Neural progenitor cell (in vitro differentiated cells): ENCODE measurements around the gene MTX1. TPM values are rescaled to one million over a fixed set of nuclear protein-coding genes. Genes with fewer than 3 reads are reported as not detected.
A peak's percentile ranks its signal among the peaks of the same experiment; 100 is the strongest.

Source experiments
- DNase-seq: peaks from one replicate; pipeline ENCODE4 v3.0.0-alpha.2; 2016; ENCODE audit warnings: low spot score
- H2AFZ ChIP-seq: fragments of 200-600 bp; sonication (generic); replicated peaks from 2 replicates; pipeline ENCODE4 v1.6.1; 2016; ENCODE audit warnings: antibody characterized with exemption
- H3F3A ChIP-seq: fragments of 200-600 bp; sonication (generic); 2 replicates; pipeline ENCODE4 v1.6.1; 2016; ENCODE audit warnings: antibody characterized with exemption, low read depth
- H3K27ac ChIP-seq: fragments of 200-600 bp; sonication (generic); 2 replicates; pipeline ENCODE4 v1.5.1; 2016; ENCODE audit warnings: mild to moderate bottlenecking
- H3K27me3 ChIP-seq: fragments of 200-600 bp; sonication (generic); 2 replicates; pipeline ENCODE4 v1.6.1; 2016; ENCODE audit warnings: mild to moderate bottlenecking, moderate library complexity
- H3K36me3 ChIP-seq: fragments of 200-600 bp; sonication (generic); 2 replicates; pipeline ENCODE4 v1.5.1; 2016
- H3K4me1 ChIP-seq: fragments of 200-600 bp; sonication (generic); 2 replicates; pipeline ENCODE4 v1.6.1; 2016; ENCODE audit warnings: mixed run types
- H3K4me2 ChIP-seq: fragments of 200-600 bp; sonication (generic); 2 replicates; pipeline ENCODE4 v1.6.1; 2016
- H3K4me3 ChIP-seq: fragments of 200-600 bp; sonication (generic); 2 replicates; pipeline ENCODE4 v1.5.1; 2016
- H3K79me2 ChIP-seq: fragments of 200-600 bp; sonication (generic); 2 replicates; pipeline ENCODE4 v1.6.1; 2016; ENCODE audit warnings: low read depth
- H3K9ac ChIP-seq: fragments of 200-600 bp; sonication (generic); 2 replicates; pipeline ENCODE4 v1.6.1; 2016
- H3K9me3 ChIP-seq: fragments of 200-600 bp; sonication (generic); 2 replicates; pipeline ENCODE4 v1.5.1; 2016; ENCODE audit warnings: low read depth
- H4K20me1 ChIP-seq: fragments of 200-600 bp; sonication (generic); 2 replicates; pipeline ENCODE4 v1.6.1; 2016; ENCODE audit warnings: low read depth
- H3K27ac Mint-ChIP-seq: 3 replicates; pipeline ENCODE4 v1.8.0; 2021; ENCODE audit warnings: mixed read lengths
- H3K27me3 Mint-ChIP-seq: 2 replicates; pipeline ENCODE4 v1.8.0; 2022; ENCODE audit warnings: low read depth, mild to moderate bottlenecking, inconsistent platforms, moderate library complexity, mixed read lengths; ENCODE audit not compliant: insufficient read depth
- H3K36me3 Mint-ChIP-seq: 3 replicates; pipeline ENCODE4 v1.8.0; 2021; ENCODE audit warnings: mixed read lengths
- H3K4me1 Mint-ChIP-seq: 3 replicates; pipeline ENCODE4 v1.8.0; 2021; ENCODE audit warnings: mixed read lengths
- H3K4me3 Mint-ChIP-seq: 3 replicates; pipeline ENCODE4 v1.8.0; 2021; ENCODE audit warnings: mild to moderate bottlenecking, moderate library complexity, mixed read lengths
- H3K9me3 Mint-ChIP-seq: 3 replicates; pipeline ENCODE4 v1.8.0; 2020; ENCODE audit warnings: mixed read lengths
- CTCF ChIP-seq: fragments of 200-600 bp; sonication (generic); IDR thresholded peaks from 2 replicates; pipeline ENCODE4 v1.5.1; 2017; ENCODE audit warnings: antibody characterized with exemption, mild to moderate bottlenecking
- EZH2 ChIP-seq: fragments of 200-600 bp; sonication (generic); IDR thresholded peaks from 2 replicates; pipeline ENCODE4 v1.6.1; 2017; ENCODE audit warnings: antibody characterized with exemption, mild to moderate bottlenecking, moderate library complexity
- EZH2phosphoT487 ChIP-seq: fragments of 200-600 bp; sonication (generic); IDR thresholded peaks from 2 replicates; pipeline ENCODE4 v1.6.1; 2017; ENCODE audit warnings: antibody characterized with exemption
- total RNA-seq: library from RNA; depleted of rRNA; stranded (reverse); fragments of >200 nt; gene quantifications from 2 replicates; pipeline ENCODE4 v1.2.3, GENCODE V29; 2015; ENCODE audit warnings: low replicate concordance

MTX1 gene
- total RNA-seq, 1 donor from 2014 or later, result 25.6 TPM

- peaks cover 86% of the 10 kb centered on the region for H3F3A ChIP-seq
- H3K36me3 Mint-ChIP-seq, result peaks cover 58% of the 10 kb centered on the region
- H3K4me1 Mint-ChIP-seq, result peaks cover 63% of the 10 kb centered on the region
- H3K27ac ChIP-seq, result peak overlapping the region; percentile 1
- no peak overlapping the region for H3K4me3 ChIP-seq
- H3K4me3 Mint-ChIP-seq, result peak overlapping the region; percentile 99
- H3K36me3 ChIP-seq, result no peaks in the 10 kb centered on the region
- H3K79me2 ChIP-seq, result peaks cover 52% of the 10 kb centered on the region
- peak overlapping the region; percentile 100 for H3K4me2 ChIP-seq
- peaks cover 32% of the 10 kb centered on the region for H3K27me3 Mint-ChIP-seq
- no peak for TF ChIP-seq EZH2phosphoT487
- TF ChIP-seq CTCF, result no peak
- H3K9me3 Mint-ChIP-seq, result peaks cover 2% of the 10 kb centered on the region
- H3K27me3 ChIP-seq, result no peaks in the 10 kb centered on the region
- DNase-seq, result no peak
- peak overlapping the region; percentile 87 for H3K27ac Mint-ChIP-seq
- H3K4me1 ChIP-seq, result peaks cover 21% of the 10 kb centered on the region
- no peak overlapping the region for H3K9ac ChIP-seq
- H4K20me1 ChIP-seq, result peaks cover 59% of the 10 kb centered on the region
- H3K9me3 ChIP-seq, result no peaks in the 10 kb centered on the region
- no peak overlapping the region for H2AFZ ChIP-seq
Observed at GRCh38 chr1:155197901-155198546, 10.5 kb upstream of the MTX1 start.

DNA sequence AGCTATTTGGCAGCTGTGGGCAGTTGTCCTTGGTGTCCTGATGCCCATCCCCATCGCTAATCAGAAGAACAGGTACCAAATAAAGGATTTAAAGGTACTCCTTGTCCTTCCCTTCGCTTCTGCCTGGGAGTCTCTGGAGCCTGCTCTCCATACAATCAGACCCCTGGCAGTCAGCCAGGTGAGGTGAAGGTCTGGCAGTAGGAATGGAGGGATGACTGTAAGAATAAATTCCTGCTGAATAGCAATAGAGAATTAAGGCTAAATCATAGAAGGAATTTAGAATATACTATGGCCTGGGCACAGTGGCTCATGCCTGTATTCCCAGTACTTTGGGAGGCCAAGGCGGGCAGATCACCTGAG is 10.0 kb upstream of the MTX1 start:
- H3K9me3 Mint-ChIP-seq, result peaks cover 2% of the 10 kb centered on the region
- no peak overlapping the region for H3K27ac Mint-ChIP-seq

DNA sequence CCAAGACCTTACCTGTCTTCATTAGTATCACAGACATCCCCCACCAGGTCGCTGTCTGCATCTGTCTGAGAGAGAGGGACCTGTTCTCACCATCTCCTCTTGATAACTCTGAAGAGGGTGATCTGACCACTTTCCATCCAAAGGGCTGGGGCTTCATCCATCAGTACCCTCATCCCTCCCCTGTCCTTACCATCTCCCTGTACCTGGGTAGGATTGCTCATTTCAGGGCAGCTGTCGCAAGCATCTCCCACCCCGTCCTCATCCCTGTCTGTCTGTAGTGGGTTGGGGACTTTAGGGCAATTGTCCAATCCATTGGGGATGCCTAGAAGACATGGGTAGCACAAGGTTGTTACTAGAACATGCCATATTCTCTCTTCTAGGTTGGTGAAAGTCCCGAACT is 8.7 kb upstream of the MTX1 start:
- H3K27me3 Mint-ChIP-seq, result peaks cover 27% of the 10 kb centered on the region
- H3K36me3 Mint-ChIP-seq, result peaks cover 65% of the 10 kb centered on the region
- H2AFZ ChIP-seq, result no peak overlapping the region
- no peaks in the 10 kb centered on the region for H3K27me3 ChIP-seq
- peak overlapping the region; percentile 78 for H3K27ac ChIP-seq
- no peaks in the 10 kb centered on the region for H3K9me3 ChIP-seq
- peaks cover 2% of the 10 kb centered on the region for H3K9me3 Mint-ChIP-seq
- no peak overlapping the region for H3K4me2 ChIP-seq
- H3K4me1 ChIP-seq, result peaks cover 18% of the 10 kb centered on the region
- TF ChIP-seq CTCF (no peak), EZH2phosphoT487 (no peak), EZH2 (no peak)
- peaks cover 89% of the 10 kb centered on the region for H3F3A ChIP-seq
- peaks cover 52% of the 10 kb centered on the region for H3K79me2 ChIP-seq
- no peaks in the 10 kb centered on the region for H3K36me3 ChIP-seq
- DNase-seq, result no peak
- no peak overlapping the region for H3K9ac ChIP-seq
- H3K4me1 Mint-ChIP-seq, result peaks cover 54% of the 10 kb centered on the region
- H3K4me3 Mint-ChIP-seq, result peak overlapping the region; percentile 18
- peaks cover 68% of the 10 kb centered on the region for H4K20me1 ChIP-seq
- peak overlapping the region; percentile 84 for H3K27ac Mint-ChIP-seq
- no peak overlapping the region for H3K4me3 ChIP-seq

More for the DNA sequence above, 10.0 kb upstream of the MTX1 start:
- TF ChIP-seq EZH2 (no peak), EZH2phosphoT487 (no peak), CTCF (no peak)
- Mint-ChIP-seq H3K27me3 (peaks cover 32% of the 10 kb centered on the region), H3K4me3 (peak overlapping the region; percentile 99), H3K4me1 (peaks cover 59% of the 10 kb centered on the region), H3K36me3 (peaks cover 61% of the 10 kb centered on the region)
- Histone ChIP-seq H3K4me3 (no peak overlapping the region), H3K9me3 (no peaks in the 10 kb centered on the region), H4K20me1 (peaks cover 59% of the 10 kb centered on the region), H2AFZ (no peak overlapping the region), H3K79me2 (peaks cover 52% of the 10 kb centered on the region), H3K4me2 (no peak overlapping the region), H3K4me1 (peaks cover 18% of the 10 kb centered on the region), H3K27ac (no peak overlapping the region), H3K36me3 (no peaks in the 10 kb centered on the region), H3K9ac (no peak overlapping the region), H3K27me3 (no peaks in the 10 kb centered on the region), H3F3A (peaks cover 87% of the 10 kb centered on the region)
- DNase-seq, result no peak
